Brain microvascular endothelial cell (primary cell): ENCODE measurements around the gene IGFBP6.

Experiments
- DNase-seq: peaks from one replicate; pipeline ENCODE4 v3.0.0-alpha.2; 2020
- H3K27ac ChIP-seq: fragments of 250-450 bp; sonication (Bioruptor Pico); 2 replicates; pipeline ENCODE4 v1.5.1; 2020; ENCODE audit warnings: mild to moderate bottlenecking, moderate library complexity
- H3K27me3 ChIP-seq: fragments of 250-450 bp; sonication (Bioruptor Pico); replicated peaks from 2 replicates; pipeline ENCODE4 v1.5.1; 2020; ENCODE audit warnings: mild to moderate bottlenecking
- H3K36me3 ChIP-seq: fragments of 250-450 bp; sonication (Bioruptor Pico); replicated peaks from 2 replicates; pipeline ENCODE4 v1.5.1; 2020; ENCODE audit warnings: mild to moderate bottlenecking
- H3K4me3 ChIP-seq: 2 replicates; pipeline ENCODE4 v1.5.1; 2011; ENCODE audit warnings: low read depth, mild to moderate bottlenecking, control low read depth, low read length, moderate library complexity
- CTCF ChIP-seq: IDR thresholded peaks from 2 replicates; pipeline ENCODE4 v1.5.1; 2011; ENCODE audit warnings: low read depth, mild to moderate bottlenecking, moderate library complexity, low read length, control low read depth, inconsistent platforms; ENCODE audit errors: missing control alignments
- in situ Hi-C: cut with HindIII; loops from 2 replicates; pipeline ENCODE4 v1.10.0; 2017; ENCODE audit warnings: low sequenced_read_pairs, low pct_ligation_motif_present

IGFBP6 gene

GRCh38 chr12:53098354-53098981 is 1.0 kb downstream of the IGFBP6 start:
- H3K27me3 ChIP-seq, result no peaks in the 10 kb centered on the region
- H3K36me3 ChIP-seq, result peaks cover 10% of the 10 kb centered on the region
- in situ Hi-C loops, result no loop called here
- peak; percentile 77 for DNase-seq
- peak overlapping the region; percentile 97 for H3K27ac ChIP-seq
- no peak for TF ChIP-seq CTCF
- peak overlapping the region; percentile 75 for H3K4me3 ChIP-seq

- Histone ChIP-seq H3K27ac (peak overlapping the region; percentile 97), H3K27me3 (no peaks in the 10 kb centered on the region), H3K4me3 (peak overlapping the region; percentile 75), H3K36me3 (peaks cover 10% of the 10 kb centered on the region)
- peak; percentile 99 for TF ChIP-seq CTCF
- peak; percentile 97 for DNase-seq
- in situ Hi-C loops, result no loop called here
These were observed 1.8 kb downstream of the IGFBP6 start for GRCh38 chr12:53099071-53099882.

GRCh38 chr12:53100466-53101151 is 3.1 kb downstream of the IGFBP6 start:
- in situ Hi-C loops, result no loop called here
- no peaks in the 10 kb centered on the region for H3K27me3 ChIP-seq
- no peak overlapping the region for H3K4me3 ChIP-seq
- no peak overlapping the region for H3K27ac ChIP-seq
- H3K36me3 ChIP-seq, result peaks cover 10% of the 10 kb centered on the region
- no peak for TF ChIP-seq CTCF
- DNase-seq, result no peak

GRCh38 chr12:53101266-53101665 is 3.8 kb downstream of the IGFBP6 start:
- peaks cover 10% of the 10 kb centered on the region for H3K36me3 ChIP-seq
- H3K27ac ChIP-seq, result no peak overlapping the region
- in situ Hi-C loops, result no loop called here
- DNase-seq, result no peak
- TF ChIP-seq CTCF, result no peak
- no peak overlapping the region for H3K4me3 ChIP-seq
- no peaks in the 10 kb centered on the region for H3K27me3 ChIP-seq

GRCh38 chr12:53101931-53102781 is 4.7 kb downstream of the IGFBP6 start:
- TF ChIP-seq CTCF, result no peak
- in situ Hi-C loops, result no loop called here
- H3K36me3 ChIP-seq, result peaks cover 10% of the 10 kb centered on the region
- H3K4me3 ChIP-seq, result no peak overlapping the region
- no peak for DNase-seq
- H3K27ac ChIP-seq, result no peak overlapping the region
- no peaks in the 10 kb centered on the region for H3K27me3 ChIP-seq
